ENCODE measurements around the gene PHF24. TPM values are rescaled to one million over a fixed set of nuclear protein-coding genes. Genes with fewer than 3 reads are reported as not detected.
"Not testable (repeated sequence)": the region's sequence is repeated elsewhere in the genome, so short reads cannot be mapped to it uniquely, and the experiment has no call there.

Gene PHF24
- total RNA-seq, 2 donors from 2014 or later = 0.16 TPM; not detected in 1

DNA sequence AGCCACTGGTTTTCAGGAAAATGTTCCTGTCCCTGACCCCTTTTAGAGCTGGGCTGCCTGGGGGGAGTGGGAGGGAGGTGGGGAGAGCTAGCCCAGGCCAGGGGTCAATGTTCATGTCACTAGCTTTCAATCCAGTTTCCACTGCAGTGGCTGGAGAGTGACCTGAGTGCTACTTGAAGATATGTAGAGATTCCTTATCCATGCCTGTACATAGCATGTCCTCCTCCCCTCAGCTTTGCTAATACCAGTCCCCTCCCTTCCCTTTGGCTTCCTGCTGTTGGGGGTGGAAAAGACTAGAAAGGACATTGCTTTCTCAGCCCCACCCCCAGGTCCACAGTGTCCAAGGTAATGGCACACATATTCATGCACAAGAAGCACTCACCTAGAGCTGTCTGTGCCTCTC is 39.3 kb downstream of the PHF24 start:
- Mint-ChIP-seq H3K4me1 (peaks cover 36% of the 10 kb centered on the region), H3K27me3 (no peaks in the 10 kb centered on the region), H3K27ac (peak overlapping the region; percentile 57), H3K9me3 (no peaks in the 10 kb centered on the region), H3K36me3 (ENCODE audit: low read depth) (peaks cover 30% of the 10 kb centered on the region), H3K4me3 (peak overlapping the region; percentile 7)
- no peak for ATAC-seq (replicated peaks)

DNA sequence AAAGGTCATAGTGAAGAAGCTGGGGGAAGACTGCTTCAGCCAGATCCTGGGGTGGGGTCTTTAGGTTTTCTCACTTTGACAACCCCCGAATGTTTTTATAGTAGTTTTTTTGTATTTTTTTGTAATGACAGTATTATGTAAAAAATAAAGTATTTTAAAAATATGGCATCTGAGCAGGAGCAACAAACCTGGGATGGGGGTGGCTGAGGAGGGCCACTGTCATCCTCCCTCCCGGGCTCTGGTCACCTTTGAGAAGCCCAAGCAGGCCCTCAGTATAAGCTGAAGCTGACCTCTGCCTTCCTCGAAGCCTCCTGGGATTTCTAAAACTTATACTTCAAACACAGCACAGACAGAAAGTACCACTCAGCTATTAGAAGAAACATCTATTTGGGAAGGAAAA is 40.2 kb downstream of the PHF24 start:
- Mint-ChIP-seq H3K4me3 (peak overlapping the region; percentile 7), H3K4me1 (peaks cover 30% of the 10 kb centered on the region), H3K36me3 (ENCODE audit: low read depth) (peaks cover 30% of the 10 kb centered on the region), H3K9me3 (no peaks in the 10 kb centered on the region), H3K27me3 (no peaks in the 10 kb centered on the region), H3K27ac (peak overlapping the region; percentile 57)
- ATAC-seq (replicated peaks) = no peak

- Mint-ChIP-seq H3K36me3 (ENCODE audit: low read depth) (peaks cover 23% of the 10 kb centered on the region), H3K27ac (no peak overlapping the region), H3K4me1 (peaks cover 17% of the 10 kb centered on the region), H3K4me3 (no peak overlapping the region), H3K9me3 (no peaks in the 10 kb centered on the region), H3K27me3 (no peaks in the 10 kb centered on the region)
- ATAC-seq (replicated peaks) = no peak
These were observed 41.5 kb downstream of the PHF24 start for GRCh38 chr9:34999576-34999975.

GRCh38 chr9:35000535-35001284 is 42.6 kb downstream of the PHF24 start:
- H3K36me3 Mint-ChIP-seq (ENCODE audit: low read depth) = peaks cover 19% of the 10 kb centered on the region
- no peaks in the 10 kb centered on the region for H3K9me3 Mint-ChIP-seq
- no peak overlapping the region for H3K4me3 Mint-ChIP-seq
- peak overlapping the region; percentile 86 for H3K27ac Mint-ChIP-seq
- H3K27me3 Mint-ChIP-seq = no peaks in the 10 kb centered on the region
- no peak for ATAC-seq (replicated peaks)
- H3K4me1 Mint-ChIP-seq = peaks cover 17% of the 10 kb centered on the region

- Mint-ChIP-seq H3K4me3 (peak overlapping the region; percentile 53), H3K36me3 (ENCODE audit: low read depth) (peaks cover 15% of the 10 kb centered on the region), H3K27me3 (no peaks in the 10 kb centered on the region), H3K27ac (peak overlapping the region; percentile 86), H3K4me1 (peaks cover 17% of the 10 kb centered on the region), H3K9me3 (no peaks in the 10 kb centered on the region)
- ATAC-seq (replicated peaks) = no peak
These were observed 43.2 kb downstream of the PHF24 start for GRCh38 chr9:35001285-35001677.

DNA sequence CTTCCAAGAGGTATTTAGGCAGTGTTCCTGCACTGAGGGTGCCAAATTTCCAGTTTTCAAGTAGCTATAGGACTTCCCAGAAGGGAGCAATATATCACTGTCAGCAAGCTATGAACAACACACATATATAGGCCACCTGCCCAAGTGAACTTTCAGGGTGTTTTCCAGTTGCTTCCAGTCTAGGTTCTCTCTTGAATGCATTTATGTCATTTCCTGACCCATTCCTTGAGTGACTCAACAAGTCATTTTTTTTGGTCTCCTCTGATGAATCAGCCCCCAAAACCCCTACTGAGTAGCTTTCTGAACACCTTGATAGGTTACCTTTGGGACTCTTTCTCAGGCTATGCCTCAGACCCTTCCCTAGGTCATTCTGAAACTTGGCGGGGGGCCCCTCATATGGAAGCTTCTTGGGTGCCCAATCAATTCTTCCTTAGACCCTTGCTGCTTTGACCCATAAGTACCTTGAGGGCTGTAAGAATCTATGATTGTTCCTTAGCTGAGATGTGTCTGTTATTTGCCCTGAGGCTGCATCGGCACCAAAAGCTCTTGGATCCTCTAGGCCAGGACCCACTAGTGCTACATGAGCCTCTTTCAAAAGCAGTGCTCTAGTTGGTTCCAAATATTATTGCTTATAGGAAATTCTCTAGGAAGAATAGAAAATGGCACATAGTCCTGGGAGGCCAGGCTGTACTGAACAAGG is 43.9 kb downstream of the PHF24 start:
- H3K27ac Mint-ChIP-seq = peak overlapping the region; percentile 86
- H3K27me3 Mint-ChIP-seq = no peaks in the 10 kb centered on the region
- ATAC-seq (replicated peaks) = peak; percentile 97
- H3K4me1 Mint-ChIP-seq = peaks cover 17% of the 10 kb centered on the region
- peaks cover 8% of the 10 kb centered on the region for H3K36me3 Mint-ChIP-seq (ENCODE audit: low read depth)
- H3K9me3 Mint-ChIP-seq = no peaks in the 10 kb centered on the region
- peak overlapping the region; percentile 53 for H3K4me3 Mint-ChIP-seq

- ATAC-seq (replicated peaks) = no peak
- no peaks in the 10 kb centered on the region for H3K9me3 Mint-ChIP-seq
- H3K27ac Mint-ChIP-seq = peak overlapping the region; percentile 86
- H3K27me3 Mint-ChIP-seq = no peaks in the 10 kb centered on the region
- H3K36me3 Mint-ChIP-seq (ENCODE audit: low read depth) = peaks cover 2% of the 10 kb centered on the region
- peak overlapping the region; percentile 53 for H3K4me3 Mint-ChIP-seq
- H3K4me1 Mint-ChIP-seq = peaks cover 17% of the 10 kb centered on the region
These were observed 44.5 kb downstream of the PHF24 start for GRCh38 chr9:35002623-35003022.

- not testable (repeated sequence) for ATAC-seq (replicated peaks); H3K9me3 Mint-ChIP-seq; H3K4me3 Mint-ChIP-seq; H3K27me3 Mint-ChIP-seq; H3K27ac Mint-ChIP-seq
- peaks cover 10% of the 10 kb centered on the region for H3K36me3 Mint-ChIP-seq (ENCODE audit: low read depth)
- peaks cover 17% of the 10 kb centered on the region for H3K4me1 Mint-ChIP-seq
These were observed 46.2 kb downstream of the PHF24 start for GRCh38 chr9:35004299-35004698.

GRCh38 chr9:35010351-35010958 is 52.4 kb downstream of the PHF24 start:
- H3K27ac Mint-ChIP-seq = no peak overlapping the region
- peaks cover 55% of the 10 kb centered on the region for H3K36me3 Mint-ChIP-seq (ENCODE audit: low read depth)
- no peak overlapping the region for H3K4me3 Mint-ChIP-seq
- no peaks in the 10 kb centered on the region for H3K4me1 Mint-ChIP-seq
- H3K9me3 Mint-ChIP-seq = peaks cover 9% of the 10 kb centered on the region
- ATAC-seq (replicated peaks) = no peak
- H3K27me3 Mint-ChIP-seq = no peaks in the 10 kb centered on the region

GRCh38 chr9:35014517-35014916 is 56.4 kb downstream of the PHF24 start:
- no peak overlapping the region for H3K4me3 Mint-ChIP-seq
- H3K9me3 Mint-ChIP-seq = peaks cover 9% of the 10 kb centered on the region
- H3K27ac Mint-ChIP-seq = no peak overlapping the region
- no peaks in the 10 kb centered on the region for H3K4me1 Mint-ChIP-seq
- H3K36me3 Mint-ChIP-seq (ENCODE audit: low read depth) = peaks cover 52% of the 10 kb centered on the region
- no peak for ATAC-seq (replicated peaks)
- no peaks in the 10 kb centered on the region for H3K27me3 Mint-ChIP-seq

DNA sequence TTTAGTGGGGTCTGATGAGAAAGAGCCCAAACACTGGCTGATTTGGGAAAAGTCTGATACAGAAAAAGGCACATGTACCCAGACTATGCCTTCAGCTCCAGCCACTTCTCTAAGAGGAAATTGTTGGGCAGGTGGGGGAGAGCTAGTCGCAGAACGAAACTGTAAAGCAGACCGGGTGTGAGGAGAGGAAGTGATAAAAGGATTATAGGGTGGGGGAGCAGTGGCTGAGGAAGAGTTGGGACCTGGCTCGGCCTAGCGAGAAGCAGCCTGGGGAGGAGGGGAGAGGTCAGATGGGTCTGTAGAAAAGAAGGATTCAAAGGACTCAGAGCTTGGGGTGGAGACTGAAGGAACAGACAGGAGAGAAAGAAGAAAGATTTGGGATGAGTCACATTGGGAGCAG is 65.4 kb downstream of the PHF24 start:
- peaks cover 43% of the 10 kb centered on the region for H3K36me3 Mint-ChIP-seq (ENCODE audit: low read depth)
- ATAC-seq (replicated peaks); H3K4me3 Mint-ChIP-seq; H3K27me3 Mint-ChIP-seq; H3K9me3 Mint-ChIP-seq; H3K27ac Mint-ChIP-seq; H3K4me1 Mint-ChIP-seq: not testable (repeated sequence)

DNA sequence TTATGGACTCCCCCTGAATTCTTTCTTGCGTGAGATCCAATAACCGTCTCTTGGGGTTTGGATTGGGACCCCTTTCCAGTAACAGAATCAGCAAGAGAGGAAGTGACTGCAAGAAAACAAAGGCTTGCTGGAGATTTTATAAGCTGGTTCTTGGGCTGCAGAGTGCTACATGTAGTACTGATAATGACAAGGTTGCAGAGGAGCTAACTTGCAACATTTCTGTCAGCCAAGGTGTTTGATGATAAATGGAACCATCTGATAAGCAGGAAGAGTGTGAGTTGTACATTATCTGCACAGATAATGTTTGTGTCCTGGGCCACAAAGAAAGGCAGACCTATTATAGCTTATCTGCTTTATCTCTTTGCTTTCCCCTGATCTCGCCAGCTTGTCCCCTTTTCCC is 68.6 kb downstream of the PHF24 start:
- H3K9me3 Mint-ChIP-seq = no peaks in the 10 kb centered on the region
- H3K4me1 Mint-ChIP-seq = peaks cover 6% of the 10 kb centered on the region
- ATAC-seq (replicated peaks) = no peak
- no peak overlapping the region for H3K27ac Mint-ChIP-seq
- no peak overlapping the region for H3K4me3 Mint-ChIP-seq
- no peaks in the 10 kb centered on the region for H3K27me3 Mint-ChIP-seq
- peaks cover 22% of the 10 kb centered on the region for H3K36me3 Mint-ChIP-seq (ENCODE audit: low read depth)

DNA sequence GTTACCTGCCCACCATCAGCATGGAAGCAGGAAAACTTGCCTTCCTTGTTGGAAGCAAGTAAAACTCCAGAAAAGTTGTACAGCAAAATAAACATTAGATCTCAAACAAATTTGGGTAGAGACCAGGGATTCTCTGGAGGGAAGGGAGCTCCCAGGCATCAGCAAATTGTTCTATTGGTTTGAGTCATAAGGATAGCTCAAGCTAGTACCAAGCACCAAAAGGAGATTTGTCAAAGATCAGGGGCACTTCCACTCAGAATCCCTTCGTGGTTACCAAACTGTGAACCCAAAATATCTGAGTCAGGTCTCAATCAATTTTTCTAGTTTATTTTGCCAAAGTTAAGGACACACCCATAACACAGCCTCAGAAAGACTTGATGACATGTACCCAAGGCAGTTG is 69.3 kb downstream of the PHF24 start:
- H3K4me3 Mint-ChIP-seq = no peak overlapping the region
- H3K9me3 Mint-ChIP-seq = no peaks in the 10 kb centered on the region
- no peaks in the 10 kb centered on the region for H3K27me3 Mint-ChIP-seq
- ATAC-seq (replicated peaks) = no peak
- H3K36me3 Mint-ChIP-seq (ENCODE audit: low read depth) = peaks cover 17% of the 10 kb centered on the region
- H3K4me1 Mint-ChIP-seq = peaks cover 6% of the 10 kb centered on the region
- H3K27ac Mint-ChIP-seq = no peak overlapping the region

GRCh38 chr9:35027860-35028259 is 69.8 kb downstream of the PHF24 start:
- ATAC-seq (replicated peaks) = no peak
- peaks cover 6% of the 10 kb centered on the region for H3K4me1 Mint-ChIP-seq
- peaks cover 15% of the 10 kb centered on the region for H3K36me3 Mint-ChIP-seq (ENCODE audit: low read depth)
- no peaks in the 10 kb centered on the region for H3K27me3 Mint-ChIP-seq
- H3K4me3 Mint-ChIP-seq = no peak overlapping the region
- H3K9me3 Mint-ChIP-seq = no peaks in the 10 kb centered on the region
- no peak overlapping the region for H3K27ac Mint-ChIP-seq

GRCh38 chr9:35028341-35028740 is 70.3 kb downstream of the PHF24 start:
- peaks cover 19% of the 10 kb centered on the region for H3K36me3 Mint-ChIP-seq (ENCODE audit: low read depth)
- H3K4me1 Mint-ChIP-seq = peaks cover 6% of the 10 kb centered on the region
- ATAC-seq (replicated peaks) = no peak
- H3K4me3 Mint-ChIP-seq = no peak overlapping the region
- no peaks in the 10 kb centered on the region for H3K9me3 Mint-ChIP-seq
- H3K27ac Mint-ChIP-seq = no peak overlapping the region
- no peaks in the 10 kb centered on the region for H3K27me3 Mint-ChIP-seq

All from activated T-helper 17 cell treated with anti-CD3 and anti-CD28 coated beads, Interleukin-2, amount 50 U/mL, for 72 hours (primary cell).